Measurements from ENCODE around the gene AFP. TPM values are rescaled to one million over a fixed set of nuclear protein-coding genes. Genes with fewer than 3 reads are reported as not detected.

The AFP gene
- total RNA-seq, 1 donor from 2014 or later, result 0.31 TPM

- DNase-seq (ENCODE audit: low spot score in 2 of 2, unreplicated experiment in 2 of 2), result no peak
- Mint-ChIP-seq H3K27ac (no peak overlapping the region), H3K36me3 (no peaks in the 10 kb centered on the region), H3K4me3 (no peak overlapping the region), H3K9me3 (no peaks in the 10 kb centered on the region), H3K27me3 (ENCODE audit: low read depth) (no peaks in the 10 kb centered on the region), H3K4me1 (peaks cover 9% of the 10 kb centered on the region)
- no peak for TF ChIP-seq CTCF (IDR thresholded peaks at IDR 0.05; ENCODE audit: unreplicated experiment)
These were observed 9.6 kb downstream of the AFP start for GRCh38 chr4:73445383-73446335.

- Mint-ChIP-seq H3K9me3 (no peaks in the 10 kb centered on the region), H3K4me1 (peaks cover 11% of the 10 kb centered on the region), H3K36me3 (no peaks in the 10 kb centered on the region), H3K27me3 (ENCODE audit: low read depth) (no peaks in the 10 kb centered on the region), H3K27ac (no peak overlapping the region), H3K4me3 (no peak overlapping the region)
- TF ChIP-seq CTCF (IDR thresholded peaks at IDR 0.05; ENCODE audit: unreplicated experiment), result peak; percentile 53
- DNase-seq (ENCODE audit: low spot score in 2 of 2, unreplicated experiment in 2 of 2), result no peak
These were observed 10.4 kb downstream of the AFP start for GRCh38 chr4:73446336-73446938.

- Mint-ChIP-seq H3K4me3 (no peak overlapping the region), H3K4me1 (peaks cover 13% of the 10 kb centered on the region), H3K27ac (no peak overlapping the region), H3K27me3 (ENCODE audit: low read depth) (no peaks in the 10 kb centered on the region), H3K9me3 (no peaks in the 10 kb centered on the region), H3K36me3 (no peaks in the 10 kb centered on the region)
- TF ChIP-seq CTCF (IDR thresholded peaks at IDR 0.05; ENCODE audit: unreplicated experiment), result no peak
- no peak for DNase-seq (ENCODE audit: low spot score in 2 of 2, unreplicated experiment in 2 of 2)
These were observed 11.7 kb downstream of the AFP start for GRCh38 chr4:73447671-73448070.

- Mint-ChIP-seq H3K27me3 (ENCODE audit: low read depth) (no peaks in the 10 kb centered on the region), H3K9me3 (no peaks in the 10 kb centered on the region), H3K36me3 (no peaks in the 10 kb centered on the region), H3K4me3 (no peak overlapping the region), H3K4me1 (peaks cover 19% of the 10 kb centered on the region), H3K27ac (no peak overlapping the region)
- no peak for TF ChIP-seq CTCF (IDR thresholded peaks at IDR 0.05; ENCODE audit: unreplicated experiment)
- DNase-seq (ENCODE audit: low spot score in 2 of 2, unreplicated experiment in 2 of 2), result no peak
These were observed 12.6 kb downstream of the AFP start for GRCh38 chr4:73448448-73449203.

- TF ChIP-seq CTCF (IDR thresholded peaks at IDR 0.05; ENCODE audit: unreplicated experiment), result no peak
- Mint-ChIP-seq H3K4me3 (no peak overlapping the region), H3K27ac (no peak overlapping the region), H3K27me3 (ENCODE audit: low read depth) (no peaks in the 10 kb centered on the region), H3K36me3 (no peaks in the 10 kb centered on the region), H3K9me3 (no peaks in the 10 kb centered on the region), H3K4me1 (peaks cover 20% of the 10 kb centered on the region)
- no peak for DNase-seq (ENCODE audit: low spot score in 2 of 2, unreplicated experiment in 2 of 2)
These were observed 14.5 kb downstream of the AFP start for GRCh38 chr4:73450398-73451004.
